Upper lobe of left lung (tissue), 6 donors: Measurements from ENCODE around the gene WFIKKN1. TPM values are rescaled to one million over a fixed set of nuclear protein-coding genes. Genes with fewer than 3 reads are reported as not detected.

Source experiments
- ATAC-seq, 2 donors: fragments of 200-7000 bp; cut with Tn5 transposase; one replicate each; pipeline ENCODE4 v1.9.1; 2022; ENCODE audit warnings: mild to moderate bottlenecking in 2 of 2, moderate library complexity in 2 of 2; ENCODE audit not compliant: low FRiP score in 2 of 2
- DNase-seq, 2 donors: peaks; one replicate each; pipeline ENCODE4 v3.0.0-alpha.2; 2019 to 2020
- H3K27ac ChIP-seq, 4 donors: fragments of 200-600 bp; sonication (generic); one replicate each; pipeline ENCODE4 v1.5.1; 2016 to 2019
- H3K27me3 ChIP-seq, 4 donors: fragments of 200-600 bp; sonication (generic); one replicate each; pipeline ENCODE4 v1.5.1; 2017 to 2019
- H3K36me3 ChIP-seq, 4 donors: fragments of 200-600 bp; sonication (generic); one replicate each; pipeline ENCODE4 v1.5.1; 2016 to 2019
- H3K4me1 ChIP-seq, 4 donors: fragments of 200-600 bp; sonication (generic); one replicate each; pipeline ENCODE4 v1.5.1; 2018 to 2019
- H3K4me3 ChIP-seq, 4 donors: fragments of 200-600 bp; sonication (generic); one replicate each; pipeline ENCODE4 v1.5.1; 2017 to 2019; ENCODE audit warnings: mild to moderate bottlenecking in 2 of 4, moderate library complexity in 1 of 4
- H3K9me3 ChIP-seq, 4 donors: fragments of 200-600 bp; sonication (generic); one replicate each; pipeline ENCODE4 v1.5.1; 2018 to 2019
- EP300 ChIP-seq, 4 donors: sonication (generic); formaldehyde crosslinking; IDR thresholded peaks; one replicate each; pipeline ENCODE4 v1.5.1; 2017; ENCODE audit warnings: antibody characterized with exemption in 4 of 4, control low read depth in 2 of 4
- POLR2A ChIP-seq, 4 donors: fragments of 450-650 bp; IDR thresholded peaks; one replicate each; pipeline ENCODE4 v1.5.1; 2016 to 2017; ENCODE audit warnings: antibody characterized with exemption in 4 of 4, mild to moderate bottlenecking in 2 of 4
- POLR2AphosphoS5 ChIP-seq, 2 donors: sonication (generic); formaldehyde crosslinking; IDR thresholded peaks; one replicate each; pipeline ENCODE4 v1.5.1; 2017; ENCODE audit warnings: antibody characterized with exemption in 2 of 2
- WGBS, 2 donors: methylation state at CpG; one replicate each; pipeline ENCODE4 v1.1.5; 2017 to 2018; 5-methylcytosine and 5-hydroxymethylcytosine counted together
- total RNA-seq, 6 donors: library from RNA; depleted of rRNA in 4 of 6; stranded (reverse); fragments of >200 nt in 4 of 6; gene quantifications; one replicate each; pipeline versions ENCODE4 v1.1.0 to v1.2.1, GENCODE V29; 2016 to 2021
- TF ChIP-seq, protein P1 (sequence below), 6 experiments: fragments of 450-650 bp in 4 of 6; fragments of 200-600 bp in 2 of 6; sonication (generic) in 2 of 6; IDR thresholded peaks; one replicate each; pipeline ENCODE4 v1.5.1; 2016 to 2019; ENCODE audit warnings: antibody characterized with exemption in 6 of 6
- donor health status: DM: no; HTN: no; CAD: no; lungs with moderate emphysema.
- donor health status: DM: no; HTN: yes; CAD: no; lungs with severe emphysema.

WFIKKN1 gene
- total RNA-seq, 6 donors from 2014 or later = 1.7 to 16.8 (median 5.8) TPM

DNA sequence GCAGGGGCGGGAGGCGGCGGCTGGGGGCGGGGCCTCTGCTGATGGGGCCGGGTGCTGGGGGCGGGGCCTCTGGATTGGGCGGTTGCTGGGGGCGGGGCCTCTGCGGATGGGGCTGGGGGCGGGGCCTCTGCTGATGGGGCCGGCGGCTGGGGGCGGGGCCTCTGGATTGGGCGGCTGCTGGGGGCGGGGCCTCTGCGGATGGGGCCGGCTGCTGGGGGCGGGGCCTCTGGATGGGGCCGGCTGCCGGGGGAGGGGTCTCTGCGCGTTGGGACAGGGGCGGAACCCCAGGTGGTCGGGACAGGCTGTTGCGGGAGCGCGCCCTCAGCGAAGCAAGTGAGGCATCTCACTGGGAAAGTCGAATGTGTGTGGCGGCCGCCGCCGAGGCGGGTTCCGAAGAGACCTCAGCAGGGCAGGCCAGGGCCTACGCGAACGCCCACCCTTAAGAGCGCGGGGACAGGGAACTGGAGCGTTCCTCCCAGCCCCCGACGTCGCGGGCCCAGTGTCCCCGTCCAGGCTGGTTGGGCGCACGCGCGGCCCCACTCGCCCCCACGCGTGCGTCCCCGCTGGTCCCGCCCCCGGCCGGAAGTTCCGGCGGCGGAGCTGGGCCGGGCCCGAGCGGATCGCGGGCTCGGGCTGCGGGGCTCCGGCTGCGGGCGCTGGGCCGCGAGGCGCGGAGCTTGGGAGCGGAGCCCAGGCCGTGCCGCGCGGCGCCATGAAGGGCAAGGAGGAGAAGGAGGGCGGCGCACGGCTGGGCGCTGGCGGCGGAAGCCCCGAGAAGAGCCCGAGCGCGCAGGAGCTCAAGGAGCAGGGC is 49.2 kb downstream of the WFIKKN1 start, which contains the start of gene STUB1:
Gene STUB1, plus strand, starts transcription at position 597 of the 811 bp plus-strand sequence. Its CDS starts 116 bp downstream, at position 713.
- ATAC-seq (peak; percentile 88 to 89), DNase-seq (peak; percentile 90 to 97)
- 0 to 1% methylated on average over 3 to 31 of the region's 91 CpGs for WGBS, 2 donors
- Histone ChIP-seq H3K4me3 (peak within 1 kb of the TSS; percentile 65 to 97 (median 91)), H3K36me3 (peaks cover 8 to 21% (median 18%) of the 10 kb centered on the region in 4 donors), H3K4me1 (peaks cover 45 to 77% (median 53%) of the 10 kb centered on the region in 4 donors), H3K9me3 (no peaks in the 10 kb centered on the region), H3K27ac (peak within 1 kb of the TSS; percentile 83 to 94 (median 91)), H3K27me3 (no peaks in the 10 kb centered on the region)
- TF ChIP-seq, protein P1, sequence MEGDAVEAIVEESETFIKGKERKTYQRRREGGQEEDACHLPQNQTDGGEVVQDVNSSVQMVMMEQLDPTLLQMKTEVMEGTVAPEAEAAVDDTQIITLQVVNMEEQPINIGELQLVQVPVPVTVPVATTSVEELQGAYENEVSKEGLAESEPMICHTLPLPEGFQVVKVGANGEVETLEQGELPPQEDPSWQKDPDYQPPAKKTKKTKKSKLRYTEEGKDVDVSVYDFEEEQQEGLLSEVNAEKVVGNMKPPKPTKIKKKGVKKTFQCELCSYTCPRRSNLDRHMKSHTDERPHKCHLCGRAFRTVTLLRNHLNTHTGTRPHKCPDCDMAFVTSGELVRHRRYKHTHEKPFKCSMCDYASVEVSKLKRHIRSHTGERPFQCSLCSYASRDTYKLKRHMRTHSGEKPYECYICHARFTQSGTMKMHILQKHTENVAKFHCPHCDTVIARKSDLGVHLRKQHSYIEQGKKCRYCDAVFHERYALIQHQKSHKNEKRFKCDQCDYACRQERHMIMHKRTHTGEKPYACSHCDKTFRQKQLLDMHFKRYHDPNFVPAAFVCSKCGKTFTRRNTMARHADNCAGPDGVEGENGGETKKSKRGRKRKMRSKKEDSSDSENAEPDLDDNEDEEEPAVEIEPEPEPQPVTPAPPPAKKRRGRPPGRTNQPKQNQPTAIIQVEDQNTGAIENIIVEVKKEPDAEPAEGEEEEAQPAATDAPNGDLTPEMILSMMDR (IDR thresholded peaks at IDR 0.05) = peak in 3 of 6 experiments; percentile 4 to 28 (median 20)
- peak in 1 of 2 donors; percentile 66 for TF ChIP-seq POLR2AphosphoS5 (IDR thresholded peaks at IDR 0.05)
- no peak for TF ChIP-seq EP300 (IDR thresholded peaks at IDR 0.05)
- TF ChIP-seq POLR2A (IDR thresholded peaks at IDR 0.05) = peak in 2 of 4 donors; percentile 38 to 90

DNA sequence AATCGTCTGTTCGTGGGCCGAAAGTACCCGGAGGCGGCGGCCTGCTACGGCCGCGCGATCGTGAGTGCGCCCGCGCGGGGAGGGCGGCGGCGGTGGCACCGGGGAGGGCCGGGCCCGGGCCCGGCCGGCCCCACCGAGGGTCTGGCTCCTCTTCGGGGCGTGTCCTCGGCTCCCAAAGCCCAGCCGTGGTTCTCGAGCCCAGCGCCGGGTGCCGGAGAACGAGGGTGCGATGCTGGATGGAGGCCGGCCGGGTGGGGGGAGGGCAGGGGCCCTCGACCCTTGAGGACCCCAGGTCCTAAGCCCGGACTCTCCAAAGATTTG is 49.8 kb downstream of the WFIKKN1 start:
- H3K27ac ChIP-seq = peak overlapping the region; percentile 83 to 94 (median 91)
- H3K4me3 ChIP-seq = peak overlapping the region; percentile 65 to 97 (median 91)
- no peak for TF ChIP-seq POLR2A (IDR thresholded peaks at IDR 0.05)
- TF ChIP-seq POLR2AphosphoS5 (IDR thresholded peaks at IDR 0.05) = no peak
- TF ChIP-seq, protein P1 (IDR thresholded peaks at IDR 0.05) = no peak
- no peak for TF ChIP-seq EP300 (IDR thresholded peaks at IDR 0.05)
- H3K9me3 ChIP-seq = no peaks in the 10 kb centered on the region
- peaks cover 8 to 21% (median 18%) of the 10 kb centered on the region in 4 donors for H3K36me3 ChIP-seq
- WGBS, 2 donors = 0% methylated on average over 28 of the region's 38 CpGs; no CpG with 5 or more reads in 1 of the 2 donors
- ATAC-seq = no peak
- H3K27me3 ChIP-seq = no peaks in the 10 kb centered on the region
- DNase-seq = no peak
- peaks cover 44 to 77% (median 53%) of the 10 kb centered on the region in 4 donors for H3K4me1 ChIP-seq

DNA sequence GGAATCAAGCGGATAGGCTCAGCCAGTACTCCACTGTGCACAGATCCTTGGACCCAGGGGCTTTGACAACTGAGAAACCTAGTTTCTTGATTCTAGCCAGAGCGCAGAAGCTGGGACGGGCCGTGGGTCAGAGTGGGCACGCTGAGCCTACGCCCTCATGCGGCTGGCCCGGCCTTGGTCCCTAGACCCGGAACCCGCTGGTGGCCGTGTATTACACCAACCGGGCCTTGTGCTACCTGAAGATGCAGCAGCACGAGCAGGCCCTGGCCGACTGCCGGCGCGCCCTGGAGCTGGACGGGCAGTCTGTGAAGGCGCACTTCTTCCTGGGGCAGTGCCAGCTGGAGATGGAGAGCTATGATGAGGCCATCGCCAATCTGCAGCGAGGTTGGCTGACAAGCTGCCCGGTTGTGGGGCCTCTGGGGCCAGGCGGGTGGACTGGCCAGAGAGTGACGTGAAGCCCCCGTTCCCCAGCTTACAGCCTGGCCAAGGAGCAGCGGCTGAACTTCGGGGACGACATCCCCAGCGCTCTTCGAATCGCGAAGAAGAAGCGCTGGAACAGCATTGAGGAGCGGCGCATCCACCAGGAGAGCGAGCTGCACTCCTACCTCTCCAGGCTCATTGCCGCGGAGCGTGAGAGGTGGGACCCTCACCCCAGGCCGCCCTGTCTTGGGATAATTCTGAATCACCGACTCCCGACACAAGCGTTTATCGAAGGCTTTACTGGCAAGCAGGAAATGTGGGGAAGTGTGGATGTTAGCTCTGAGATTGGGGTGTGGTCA is 50.4 kb downstream of the WFIKKN1 start:
- ATAC-seq = no peak
- Histone ChIP-seq H3K27ac (peak overlapping the region; percentile 83 to 94 (median 91)), H3K27me3 (no peaks in the 10 kb centered on the region), H3K9me3 (no peaks in the 10 kb centered on the region), H3K36me3 (peaks cover 8 to 24% (median 18%) of the 10 kb centered on the region in 4 donors), H3K4me3 (peak overlapping the region; percentile 65 to 97 (median 91)), H3K4me1 (peaks cover 43 to 77% (median 51%) of the 10 kb centered on the region in 4 donors)
- TF ChIP-seq POLR2A (IDR thresholded peaks at IDR 0.05) (no peak), EP300 (IDR thresholded peaks at IDR 0.05) (no peak), POLR2AphosphoS5 (IDR thresholded peaks at IDR 0.05) (no peak)
- TF ChIP-seq, protein P1 (IDR thresholded peaks at IDR 0.05) = no peak
- whole genome bisulfite sequencing, 2 donors = 54 to 68% methylated on average over 27 to 42 of the region's 44 CpGs
- DNase-seq = peak; percentile 55 to 88

DNA sequence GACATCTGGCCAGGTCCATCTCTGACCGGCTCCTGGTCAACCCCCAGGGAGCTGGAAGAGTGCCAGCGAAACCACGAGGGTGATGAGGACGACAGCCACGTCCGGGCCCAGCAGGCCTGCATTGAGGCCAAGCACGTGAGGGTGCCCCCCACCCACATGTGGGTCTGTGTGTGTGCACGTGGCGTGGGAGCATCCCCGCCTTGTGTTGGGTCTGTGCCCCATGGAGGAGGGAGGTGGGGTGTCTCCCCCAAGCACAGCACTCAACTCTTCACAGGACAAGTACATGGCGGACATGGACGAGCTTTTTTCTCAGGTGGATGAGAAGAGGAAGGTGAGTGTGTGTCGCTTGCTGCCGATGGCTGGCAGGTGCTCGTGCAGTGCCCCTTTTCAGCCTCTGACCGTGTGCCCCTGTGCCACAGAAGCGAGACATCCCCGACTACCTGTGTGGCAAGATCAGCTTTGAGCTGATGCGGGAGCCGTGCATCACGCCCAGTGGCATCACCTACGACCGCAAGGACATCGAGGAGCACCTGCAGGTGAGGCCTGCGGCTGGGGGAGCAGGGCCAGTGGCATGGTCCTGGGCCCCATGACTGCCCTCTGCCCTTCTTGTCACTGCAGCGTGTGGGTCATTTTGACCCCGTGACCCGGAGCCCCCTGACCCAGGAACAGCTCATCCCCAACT is 51.1 kb downstream of the WFIKKN1 start:
- DNase-seq = peak in 1 of 2 donors; percentile 71

More for the DNA sequence above, 51.1 kb downstream of the WFIKKN1 start:
- Histone ChIP-seq H3K4me3 (peak overlapping the region in 1 of 4 donors; percentile 91), H3K27me3 (no peaks in the 10 kb centered on the region), H3K9me3 (no peaks in the 10 kb centered on the region), H3K36me3 (peaks cover 8 to 32% (median 21%) of the 10 kb centered on the region in 4 donors), H3K4me1 (peaks cover 43 to 73% (median 51%) of the 10 kb centered on the region in 4 donors), H3K27ac (no peak overlapping the region)
- 74 to 78% methylated on average over 20 to 28 of the region's 28 CpGs for WGBS, 2 donors
- no peak for TF ChIP-seq EP300 (IDR thresholded peaks at IDR 0.05)
- no peak for TF ChIP-seq POLR2AphosphoS5 (IDR thresholded peaks at IDR 0.05)
- no peak for TF ChIP-seq POLR2A (IDR thresholded peaks at IDR 0.05)
- TF ChIP-seq, protein P1 (IDR thresholded peaks at IDR 0.05) = no peak
- ATAC-seq = no peak
